Activated naive CD4-positive, alpha-beta T cell treated with Interleukin-2 at 50 U/mL for 16 hours (primary cell): Measurements from ENCODE around the gene RPTOR.
A peak's percentile ranks its signal among the peaks of the same experiment; 100 is the strongest.
"Not testable (repeated sequence)": the region's sequence is repeated elsewhere in the genome, so short reads cannot be mapped to it uniquely, and the experiment has no call there.

Experiments used
- DNase-seq: peaks from one replicate; pipeline ENCODE4 v3.0.0-alpha.2; 2020

The RPTOR gene

GRCh38 chr17:80872501-80873306 lies 328.1 kb downstream of the RPTOR start:
- DNase-seq, result no peak

- DNase-seq, result no peak
These were observed 328.8 kb downstream of the RPTOR start for GRCh38 chr17:80873307-80873951.

- DNase-seq, result no peak
These were observed 330.3 kb downstream of the RPTOR start for GRCh38 chr17:80874866-80875445.

- not testable (repeated sequence) for DNase-seq
These were observed 330.9 kb downstream of the RPTOR start for GRCh38 chr17:80875480-80875995.

GRCh38 chr17:80876456-80876949 lies 331.9 kb downstream of the RPTOR start:
- DNase-seq, result not testable (repeated sequence)

GRCh38 chr17:80876950-80877728 lies 332.5 kb downstream of the RPTOR start:
- DNase-seq, result peak; percentile 83

- DNase-seq, result no peak
These were observed 333.2 kb downstream of the RPTOR start for GRCh38 chr17:80877729-80878303.

GRCh38 chr17:80878876-80879722 lies 334.5 kb downstream of the RPTOR start:
- DNase-seq, result no peak

GRCh38 chr17:80879723-80880647 lies 335.3 kb downstream of the RPTOR start:
- no peak for DNase-seq

GRCh38 chr17:80880648-80880985 lies 336.0 kb downstream of the RPTOR start:
- no peak for DNase-seq

- no peak for DNase-seq
These were observed 336.7 kb downstream of the RPTOR start for GRCh38 chr17:80881306-80881705.

- DNase-seq, result no peak
These were observed 337.7 kb downstream of the RPTOR start for GRCh38 chr17:80882323-80882722.

GRCh38 chr17:80882926-80883685 lies 338.5 kb downstream of the RPTOR start:
- no peak for DNase-seq

- no peak for DNase-seq
These were observed 339.4 kb downstream of the RPTOR start for GRCh38 chr17:80883831-80884735.

- DNase-seq, result no peak
These were observed 340.2 kb downstream of the RPTOR start for GRCh38 chr17:80884811-80885210.

- DNase-seq, result no peak
These were observed 341.4 kb downstream of the RPTOR start for GRCh38 chr17:80885947-80886582.

GRCh38 chr17:80886641-80887573 lies 342.3 kb downstream of the RPTOR start:
- no peak for DNase-seq
